MCF 10A (cell line): ENCODE data around the gene HERPUD1. TPM values are rescaled to one million over a fixed set of nuclear protein-coding genes. Genes with fewer than 3 reads are reported as not detected.

Experiments
- BruUV-seq: library from RNA; stranded (reverse); fragments of 400-500 nt; replicated peaks from 2 replicates; lab custom pipeline; 2021; lab: Mats Ljungman, UMichigan
- CTCF ChIA-PET: fragments of 300-600 bp; sonication (Branson Sonifier 250); formaldehyde crosslinking; extraction: SDS; loops from one replicate; lab custom pipeline; 2021; ENCODE audit warnings: antibody characterized with exemption, inconsistent platforms; lab: Yijun Ruan, JAX
- POLR2A ChIA-PET: fragments of 300-600, 350-650 bp; sonication (Branson Sonifier 250); formaldehyde crosslinking; extraction: SDS; loops from one replicate; lab custom pipeline; 2020; ENCODE audit warnings: antibody characterized with exemption, inconsistent platforms; lab: Yijun Ruan, JAX
- DNase-seq: peaks from one replicate; pipeline ENCODE4 v3.0.0-alpha.2; 2018; ENCODE audit not compliant: unreplicated experiment
- H3K27ac Mint-ChIP-seq: one replicate; pipeline ENCODE4 v1.8.0; 2022; ENCODE audit warnings: mild to moderate bottlenecking, low read depth, mixed read lengths; ENCODE audit not compliant: unreplicated experiment
- H3K27me3 Mint-ChIP-seq: one replicate; pipeline ENCODE4 v1.8.0; 2022; ENCODE audit warnings: mixed read lengths; ENCODE audit not compliant: insufficient read depth, unreplicated experiment
- H3K36me3 Mint-ChIP-seq: one replicate; pipeline ENCODE4 v1.8.0; 2022; ENCODE audit warnings: mild to moderate bottlenecking, moderate library complexity, mixed read lengths; ENCODE audit not compliant: insufficient read depth, unreplicated experiment
- H3K4me1 Mint-ChIP-seq: one replicate; pipeline ENCODE4 v1.8.0; 2022; ENCODE audit warnings: mixed read lengths; ENCODE audit not compliant: insufficient read depth, unreplicated experiment
- H3K4me3 Mint-ChIP-seq: one replicate; pipeline ENCODE4 v1.8.0; 2022; ENCODE audit warnings: mild to moderate bottlenecking, moderate library complexity, mixed read lengths; ENCODE audit not compliant: unreplicated experiment
- H3K9me3 Mint-ChIP-seq: one replicate; pipeline ENCODE4 v1.8.0; 2022; ENCODE audit warnings: mixed read lengths; ENCODE audit not compliant: unreplicated experiment
- intact Hi-C: fragments of 100-400 bp; cut with micrococcal nuclease; formaldehyde crosslinking; loops from 2 replicates; pipeline ENCODE4 v1.14.1; 2022
- total RNA-seq: library from RNA; stranded (reverse); gene quantifications from 2 replicates; pipeline ENCODE4 v1.2.3, GENCODE V29; 2022
- TF ChIP-seq, protein P1 (sequence below): fragments of 200-600 bp; IDR thresholded peaks from one replicate; pipeline ENCODE4 v1.8.0; 2022; ENCODE audit warnings: antibody characterized with exemption, mild to moderate bottlenecking; ENCODE audit not compliant: unreplicated experiment

Gene HERPUD1
- total RNA-seq, 1 experiment from 2014 or later = 201 TPM

DNA sequence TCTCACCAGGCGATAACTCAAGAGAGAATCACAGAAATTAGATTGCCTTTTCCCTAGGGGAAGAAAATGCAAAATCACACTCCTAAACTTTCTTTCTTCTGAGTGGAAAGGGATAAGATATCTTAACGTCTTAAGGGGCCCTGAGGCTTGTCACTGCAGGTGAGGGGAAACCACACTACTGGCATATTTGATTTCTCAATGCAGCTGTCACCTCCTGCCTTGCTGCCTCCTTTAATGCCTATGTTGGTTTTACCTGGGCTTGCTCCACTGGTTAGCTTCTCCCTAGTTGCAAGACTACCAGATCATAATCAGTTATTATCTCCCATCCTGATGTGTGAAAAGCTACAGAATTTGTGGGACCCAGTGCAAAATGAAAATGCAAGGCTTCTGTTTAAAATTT, 4.5 kb upstream of the HERPUD1 start:
- Mint-ChIP-seq H3K9me3 (no peaks in the 10 kb centered on the region), H3K4me1 (no peaks in the 10 kb centered on the region), H3K27me3 (no peaks in the 10 kb centered on the region), H3K27ac (no peak overlapping the region), H3K36me3 (peaks cover 9% of the 10 kb centered on the region), H3K4me3 (no peak overlapping the region)
- no TSS peak for BruUV-seq
- TF ChIP-seq, protein P1, sequence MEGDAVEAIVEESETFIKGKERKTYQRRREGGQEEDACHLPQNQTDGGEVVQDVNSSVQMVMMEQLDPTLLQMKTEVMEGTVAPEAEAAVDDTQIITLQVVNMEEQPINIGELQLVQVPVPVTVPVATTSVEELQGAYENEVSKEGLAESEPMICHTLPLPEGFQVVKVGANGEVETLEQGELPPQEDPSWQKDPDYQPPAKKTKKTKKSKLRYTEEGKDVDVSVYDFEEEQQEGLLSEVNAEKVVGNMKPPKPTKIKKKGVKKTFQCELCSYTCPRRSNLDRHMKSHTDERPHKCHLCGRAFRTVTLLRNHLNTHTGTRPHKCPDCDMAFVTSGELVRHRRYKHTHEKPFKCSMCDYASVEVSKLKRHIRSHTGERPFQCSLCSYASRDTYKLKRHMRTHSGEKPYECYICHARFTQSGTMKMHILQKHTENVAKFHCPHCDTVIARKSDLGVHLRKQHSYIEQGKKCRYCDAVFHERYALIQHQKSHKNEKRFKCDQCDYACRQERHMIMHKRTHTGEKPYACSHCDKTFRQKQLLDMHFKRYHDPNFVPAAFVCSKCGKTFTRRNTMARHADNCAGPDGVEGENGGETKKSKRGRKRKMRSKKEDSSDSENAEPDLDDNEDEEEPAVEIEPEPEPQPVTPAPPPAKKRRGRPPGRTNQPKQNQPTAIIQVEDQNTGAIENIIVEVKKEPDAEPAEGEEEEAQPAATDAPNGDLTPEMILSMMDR = no peak
- POLR2A ChIA-PET = interaction anchor here (0.6 to 1.6 kb wide), 3 partner anchors 12 to 309 kb away, joined by 3 to 4 read pairs (median 3); no protein-coding TSS in a partner anchor
- CTCF ChIA-PET = interaction anchor here (0.6 kb wide), 1 partner anchor 71 kb away, joined by 3 read pairs; no protein-coding TSS in a partner anchor
- intact Hi-C loops = no loop called here
- DNase-seq = no peak

DNA sequence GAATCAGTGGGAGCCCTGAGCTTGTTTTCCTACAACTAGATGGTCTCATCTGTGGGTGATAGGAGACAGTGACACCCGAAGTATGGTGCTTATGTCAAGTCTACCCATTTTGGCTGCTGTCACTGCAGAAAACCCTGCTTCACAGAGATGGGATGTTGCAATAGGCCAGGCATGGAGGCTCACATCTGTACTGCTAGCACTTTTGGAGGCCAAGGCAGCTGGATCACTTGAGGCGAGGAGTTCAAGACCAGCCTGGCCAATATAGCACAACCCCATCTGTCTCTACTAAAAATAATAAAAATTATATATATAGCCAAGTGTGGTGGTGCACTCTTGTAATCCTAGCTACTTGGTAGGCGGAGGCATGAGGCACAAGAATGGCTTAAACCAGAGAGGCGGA, 2.3 kb upstream of the HERPUD1 start:
- TF ChIP-seq, protein P1 = no peak
- BruUV-seq = no TSS peak
- no peak for DNase-seq
- Mint-ChIP-seq H3K27me3 (no peaks in the 10 kb centered on the region), H3K27ac (no peak overlapping the region), H3K9me3 (no peaks in the 10 kb centered on the region), H3K4me3 (no peak overlapping the region), H3K4me1 (no peaks in the 10 kb centered on the region), H3K36me3 (peaks cover 31% of the 10 kb centered on the region)
- POLR2A ChIA-PET = interaction anchor here (1.1 kb wide), 1 partner anchor 27 kb away, joined by 3 read pairs; no protein-coding TSS in a partner anchor
- CTCF ChIA-PET = no interaction called here
- intact Hi-C loops = loop anchor here (5.0 to 10.0 kb wide), 2 partner anchors 62 to 235 kb away; partner anchors contain the start of gene SLC12A3

DNA sequence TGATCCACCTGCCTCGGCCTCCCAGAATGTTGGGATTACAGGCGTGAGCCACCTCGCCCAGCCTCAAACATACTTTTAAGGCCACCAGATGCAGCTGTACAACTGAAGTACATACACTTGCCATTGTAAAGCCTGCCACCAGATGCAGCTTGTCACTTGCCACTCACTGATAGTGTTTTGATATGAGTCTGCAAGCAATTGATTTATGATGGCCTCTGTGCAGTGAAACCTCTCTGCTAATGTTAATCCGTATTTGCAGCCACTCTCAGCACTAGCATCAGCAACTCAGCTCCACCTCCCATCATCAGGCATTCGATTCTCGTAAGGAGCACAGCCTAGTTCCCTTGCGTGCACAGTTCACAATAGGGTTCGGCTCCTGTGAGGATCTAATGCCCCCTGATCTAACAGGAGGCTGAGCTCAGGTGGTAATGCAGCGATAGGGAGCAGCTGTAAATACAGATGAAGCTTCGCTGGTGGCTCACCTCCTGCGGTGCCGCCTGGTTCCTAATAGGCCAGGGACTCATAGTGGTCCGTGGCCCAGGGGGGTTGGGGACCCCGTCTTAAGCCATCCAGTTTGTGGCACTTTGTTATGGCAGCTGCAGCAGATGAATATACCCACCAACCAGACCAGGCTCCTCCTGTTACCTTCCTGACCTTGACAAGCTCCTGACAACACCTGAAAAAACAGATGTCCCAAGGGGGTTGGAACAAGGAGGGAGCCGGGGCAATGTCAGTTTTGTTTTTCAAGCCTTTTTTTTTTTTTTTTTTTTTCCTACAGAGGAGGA, 1.3 kb upstream of the HERPUD1 start:
- Mint-ChIP-seq H3K27me3 (no peaks in the 10 kb centered on the region), H3K9me3 (no peaks in the 10 kb centered on the region), H3K27ac (peak overlapping the region; percentile 100), H3K4me1 (peaks cover 7% of the 10 kb centered on the region), H3K4me3 (peak overlapping the region; percentile 99), H3K36me3 (peaks cover 41% of the 10 kb centered on the region)
- intact Hi-C loops = loop anchor here (5.0 to 10.0 kb wide), 2 partner anchors 63 to 234 kb away; partner anchors contain the start of gene SLC12A3
- POLR2A ChIA-PET = interaction anchor here (0.9 to 1.8 kb wide), 11 partner anchors 11 to 255 kb away, joined by 3 to 6 read pairs (median 4); partner anchors contain the start of gene PSME3IP1
- TF ChIP-seq, protein P1 = no peak
- no peak for DNase-seq
- no TSS peak for BruUV-seq
- CTCF ChIA-PET = interaction anchor here (0.7 to 0.9 kb wide), 3 partner anchors 10 to 339 kb away, joined by 3 to 4 read pairs (median 3); no protein-coding TSS in a partner anchor

DNA sequence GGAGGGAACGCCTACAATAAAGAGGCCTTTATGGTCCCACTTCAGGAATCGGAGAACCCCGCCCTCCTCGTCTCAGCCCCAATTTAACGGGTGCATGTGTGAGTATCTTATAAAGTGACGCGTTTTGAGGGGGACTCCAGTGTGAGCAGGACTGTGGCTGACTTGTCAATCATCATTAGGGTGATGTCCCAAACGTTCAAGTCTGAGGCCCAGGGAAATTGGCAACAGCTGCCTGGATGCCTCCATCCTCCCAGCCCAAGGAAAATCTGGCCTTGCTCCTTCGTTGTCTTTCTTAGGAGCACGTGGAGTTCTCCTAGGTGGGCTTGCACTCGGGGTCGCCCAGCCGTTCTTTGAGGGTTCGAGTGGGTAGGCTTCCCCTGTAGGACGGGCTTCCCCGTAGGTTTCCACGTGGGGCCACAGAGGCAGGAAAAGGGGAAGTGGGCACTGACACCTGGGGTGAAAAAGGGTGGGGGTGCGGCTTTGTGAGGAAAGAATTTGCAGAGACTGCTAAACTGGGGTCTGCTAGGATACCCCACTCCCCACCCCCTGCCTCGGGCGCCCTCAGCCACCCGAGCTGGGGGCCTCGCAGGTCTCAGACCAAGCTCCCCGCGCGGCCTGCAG, 561 bp upstream of the HERPUD1 start:
- Mint-ChIP-seq H3K9me3 (no peaks in the 10 kb centered on the region), H3K27ac (peak overlapping the region; percentile 100), H3K4me3 (peak overlapping the region; percentile 99), H3K27me3 (no peaks in the 10 kb centered on the region), H3K36me3 (peaks cover 48% of the 10 kb centered on the region), H3K4me1 (peaks cover 8% of the 10 kb centered on the region)
- TF ChIP-seq, protein P1 = no peak
- DNase-seq = no peak
- BruUV-seq = TSS peak; percentile 94
- CTCF ChIA-PET = interaction anchor here (0.7 to 0.9 kb wide), 2 partner anchors 11 to 339 kb away, joined by 3 to 4 read pairs; no protein-coding TSS in a partner anchor
- intact Hi-C loops = loop anchor here (5.0 to 10.0 kb wide), 2 partner anchors 64 to 233 kb away; partner anchors contain the start of gene SLC12A3
- POLR2A ChIA-PET = interaction anchor here (0.6 to 4.0 kb wide), 32 partner anchors 11 to 446 kb away, joined by 3 to 31 read pairs (median 4); partner anchors contain the start of genes ARL2BP, CETP, NLRC5 and PSME3IP1
